HG02885 (cell line): ENCODE data around the gene SMG6.
A peak's percentile ranks its signal among the peaks of the same experiment; 100 is the strongest.
"Not testable (repeated sequence)": the region's sequence is repeated elsewhere in the genome, so short reads cannot be mapped to it uniquely, and the experiment has no call there.

Experiments
- ATAC-seq: cut with Tn5 transposase; IDR thresholded peaks from one replicate; pipeline ENCODE4 v1.9.1; 2021; ENCODE audit warnings: mild to moderate bottlenecking; ENCODE audit not compliant: unreplicated experiment, poor library complexity

SMG6 gene

GRCh38 chr17:2157675-2158395 is 145.8 kb downstream of the SMG6 start:
- ATAC-seq, result no peak

GRCh38 chr17:2157081-2157480 is 146.5 kb downstream of the SMG6 start:
- ATAC-seq, result no peak

- ATAC-seq, result no peak
Observed at GRCh38 chr17:2156666-2157065, 146.9 kb downstream of the SMG6 start.

- no peak for ATAC-seq
Observed at GRCh38 chr17:2155573-2155972, 148.0 kb downstream of the SMG6 start.

GRCh38 chr17:2151358-2152033 is 152.1 kb downstream of the SMG6 start:
- no peak for ATAC-seq

GRCh38 chr17:2150806-2151205 is 152.8 kb downstream of the SMG6 start:
- ATAC-seq, result no peak

- ATAC-seq, result no peak
Observed at GRCh38 chr17:2149934-2150333, 153.7 kb downstream of the SMG6 start.

- no peak for ATAC-seq
Observed at GRCh38 chr17:2146132-2146871, 157.3 kb downstream of the SMG6 start.

- no peak for ATAC-seq
Observed at GRCh38 chr17:2144701-2145100, 158.9 kb downstream of the SMG6 start.

GRCh38 chr17:2143332-2143731 is 160.3 kb downstream of the SMG6 start:
- ATAC-seq, result no peak

- not testable (repeated sequence) for ATAC-seq
Observed at GRCh38 chr17:2142682-2143081, 160.9 kb downstream of the SMG6 start.

GRCh38 chr17:2140683-2141082 is 162.9 kb downstream of the SMG6 start:
- no peak for ATAC-seq

- no peak for ATAC-seq
Observed at GRCh38 chr17:2138761-2139160, 164.8 kb downstream of the SMG6 start.

- peak; percentile 47 for ATAC-seq
Observed at GRCh38 chr17:2138318-2138717, 165.3 kb downstream of the SMG6 start.

- ATAC-seq, result no peak
Observed at GRCh38 chr17:2137342-2138098, 166.1 kb downstream of the SMG6 start.

- ATAC-seq, result no peak
Observed at GRCh38 chr17:2136241-2136640, 167.3 kb downstream of the SMG6 start.

- ATAC-seq, result no peak
Observed at GRCh38 chr17:2128011-2128410, 175.6 kb downstream of the SMG6 start.

GRCh38 chr17:2125013-2125535 is 178.5 kb downstream of the SMG6 start:
- ATAC-seq, result no peak

GRCh38 chr17:2124391-2124790 is 179.2 kb downstream of the SMG6 start:
- no peak for ATAC-seq
